AG09319 (cell line): ENCODE measurements around the gene TEN1.

Experiments
- DNase-seq: peaks from one replicate; pipeline ENCODE4 v3.0.0-alpha.2; 2010; ENCODE audit warnings: low read depth; ENCODE audit errors: extremely low read depth
- CTCF ChIP-seq: IDR thresholded peaks from 2 replicates; pipeline ENCODE4 v1.5.1; 2011; ENCODE audit warnings: low read depth, mild to moderate bottlenecking, inconsistent platforms, low read length, moderate library complexity

The TEN1 gene

DNA sequence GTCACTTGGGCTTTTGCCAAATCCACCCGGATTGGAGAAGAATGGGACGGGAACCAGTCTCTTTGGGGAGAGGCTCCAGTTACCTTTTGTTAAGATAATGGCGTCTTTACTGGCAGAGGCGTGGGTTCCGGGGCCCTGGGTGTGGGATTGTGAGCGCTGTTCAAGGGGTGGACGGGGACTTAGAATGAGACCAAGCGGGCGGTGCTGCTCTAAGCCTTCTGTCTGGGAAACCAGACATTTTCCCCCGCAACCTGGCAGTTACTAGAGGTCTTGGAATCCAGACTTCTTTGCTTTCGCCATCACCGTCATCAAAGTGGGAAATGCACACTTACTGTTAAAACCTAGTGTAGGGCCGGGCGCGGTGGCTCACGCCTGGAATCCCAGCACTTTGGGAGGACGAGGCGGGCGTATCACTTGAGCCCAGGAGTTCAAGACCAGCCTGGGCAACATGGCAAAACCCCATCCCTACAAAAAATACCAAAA is 706 bp downstream of the TEN1 start:
- no peak for TF ChIP-seq CTCF
- DNase-seq: peak; percentile 37

DNA sequence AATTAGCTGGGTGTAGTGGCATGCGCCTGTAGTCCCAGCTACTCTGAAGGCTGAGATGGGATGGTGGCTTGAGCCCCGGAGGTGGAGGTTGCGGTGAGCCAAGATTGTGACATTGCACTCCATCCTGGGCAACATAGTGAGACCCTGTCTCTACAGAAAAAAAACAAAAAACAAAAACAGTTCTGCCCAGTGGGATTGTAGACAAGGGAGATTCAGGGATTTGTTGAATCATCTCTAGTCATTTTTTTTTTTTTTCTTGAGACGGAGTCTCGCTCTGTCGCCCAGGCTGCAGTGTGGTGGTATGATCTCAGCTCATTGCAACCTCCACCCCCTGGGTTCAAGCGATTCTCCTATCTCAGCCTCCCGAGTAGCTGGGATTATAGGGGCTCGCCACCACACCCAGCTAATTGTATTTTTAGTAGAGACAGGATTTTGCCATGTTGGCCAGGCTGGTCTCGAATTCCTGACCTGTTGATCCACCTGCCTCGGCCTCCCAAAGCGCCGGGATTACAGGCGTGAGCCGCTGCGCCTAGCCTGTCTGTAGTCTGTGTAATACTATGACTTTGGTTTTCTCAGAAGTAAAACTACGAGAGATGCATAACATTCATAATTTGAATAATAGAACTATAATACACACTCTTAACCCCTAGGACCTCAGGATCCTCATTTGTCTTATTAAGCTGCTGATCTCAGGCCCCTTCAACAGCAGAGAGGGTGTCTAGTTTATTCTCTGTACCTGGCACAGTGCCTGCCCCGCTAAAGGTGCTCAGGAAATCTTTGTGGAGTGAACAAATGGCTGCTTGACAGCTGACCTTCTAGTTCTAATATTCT is 1.4 kb downstream of the TEN1 start:
- no peak for DNase-seq
- no peak for TF ChIP-seq CTCF

DNA sequence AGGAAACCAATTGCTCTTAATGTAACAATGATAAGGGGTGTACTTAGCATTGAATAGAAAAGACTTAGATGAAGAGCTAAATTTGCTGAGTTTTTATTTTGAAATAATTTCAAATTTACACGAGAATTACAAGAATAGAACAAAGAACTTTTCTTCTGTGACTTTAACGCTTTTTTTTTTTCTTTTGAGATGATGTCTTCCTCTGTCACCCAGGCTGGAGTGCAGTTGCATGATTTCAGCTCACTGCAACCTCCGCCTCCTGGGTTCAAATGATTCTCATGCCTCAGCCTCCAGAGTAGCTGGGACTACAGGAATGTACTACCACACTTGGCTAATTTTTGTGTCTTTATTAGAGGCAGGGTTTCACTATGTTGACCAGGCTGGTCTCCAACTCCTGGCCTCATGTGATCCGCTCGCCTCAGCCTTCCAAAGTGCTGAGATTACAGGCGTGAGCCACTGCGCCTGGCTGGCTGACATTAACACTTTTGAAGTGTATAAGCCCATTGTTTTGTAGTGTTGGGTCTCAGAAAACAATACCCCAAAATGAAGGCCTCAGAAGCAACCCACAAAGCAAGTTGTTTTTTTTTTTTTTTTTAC is 2.1 kb downstream of the TEN1 start:
- DNase-seq: no peak
- TF ChIP-seq CTCF: no peak

- DNase-seq: no peak
- TF ChIP-seq CTCF: no peak
These were observed 4.6 kb downstream of the TEN1 start for GRCh38 chr17:75983501-75984181.

GRCh38 chr17:75985986-75986385 is 6.9 kb downstream of the TEN1 start:
- TF ChIP-seq CTCF: no peak
- DNase-seq: no peak

DNA sequence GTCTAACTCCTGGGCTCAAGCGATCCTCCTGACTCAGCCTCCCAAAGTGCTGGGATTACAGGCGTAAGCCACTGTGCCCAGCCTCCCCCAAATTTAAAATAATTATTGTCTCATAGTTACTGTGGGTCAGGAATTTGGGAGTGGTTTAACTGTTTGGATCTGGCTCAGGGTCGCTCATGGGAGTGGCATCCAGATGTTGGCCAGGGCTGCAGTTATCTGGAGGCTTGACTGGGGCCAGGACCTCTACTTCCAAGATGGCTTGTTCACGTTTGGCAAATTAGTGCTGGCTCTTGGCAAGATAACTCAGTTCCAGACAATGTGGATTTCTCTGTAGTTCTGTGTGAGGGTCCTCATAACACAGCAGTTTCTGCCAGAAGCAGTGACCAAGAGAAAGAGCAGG is 8.0 kb downstream of the TEN1 start:
- no peak for DNase-seq
- no peak for TF ChIP-seq CTCF

DNA sequence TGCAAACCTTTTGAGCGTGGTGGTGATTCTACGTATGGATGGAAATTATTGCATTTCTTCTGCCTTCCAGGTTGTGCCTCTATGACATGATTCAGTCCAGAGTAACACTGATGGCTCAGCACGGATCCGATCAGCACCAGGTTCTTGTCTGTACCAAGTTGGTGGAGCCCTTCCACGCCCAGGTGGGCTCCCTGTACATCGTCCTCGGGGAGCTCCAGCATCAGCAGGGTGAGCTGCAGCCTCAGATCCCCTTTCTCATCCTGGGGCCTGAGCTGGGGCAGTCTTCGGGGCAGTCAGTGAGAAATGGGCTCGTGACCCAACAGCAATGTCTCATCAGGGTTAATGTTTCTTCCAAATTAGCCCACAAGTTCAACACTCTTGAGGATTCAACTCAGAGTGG is 12.4 kb downstream of the TEN1 start:
- no peak for TF ChIP-seq CTCF
- DNase-seq: no peak
